SU-DHL-6 (cell line): ENCODE data around the gene COX4I1.

ENCODE experiments used
- EZH2phosphoT487 ChIP-seq: fragments of 200-600 bp; sonication (generic), shearing (Covaris generic); conservative IDR thresholded peaks from 2 replicates; pipeline ENCODE4 v1.6.1; 2018; ENCODE audit warnings: mild to moderate bottlenecking, antibody characterized with exemption, low read length, moderate library complexity, mixed read lengths
- TF ChIP-seq, protein P1 (sequence below): fragments of 200-600 bp; sonication (generic); IDR thresholded peaks from one replicate; pipeline ENCODE4 v1.5.1; 2017; ENCODE audit warnings: antibody characterized with exemption, mild to moderate bottlenecking, low read length, moderate library complexity; ENCODE audit not compliant: insufficient read depth, poor library complexity, severe bottlenecking

DNA sequence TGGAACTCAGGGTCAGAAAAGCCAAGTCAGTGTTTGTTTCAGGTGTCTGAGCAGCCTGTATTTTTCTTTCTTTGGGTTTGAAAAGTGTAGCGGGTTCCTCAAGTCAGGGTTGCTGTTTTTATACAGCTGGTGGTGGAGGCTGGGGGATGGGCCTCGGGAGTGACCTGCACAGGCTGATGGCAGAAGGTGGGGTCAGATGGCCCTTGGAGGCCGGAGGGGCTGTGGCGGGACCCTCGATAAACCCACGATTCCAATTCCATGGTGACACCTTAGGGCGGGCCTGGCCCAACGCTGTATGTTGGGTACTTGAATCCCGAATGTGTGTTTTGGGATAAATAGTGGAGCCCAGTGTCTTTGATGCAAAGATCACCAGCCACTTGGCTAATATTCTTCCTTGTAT is 28.7 kb downstream of the COX4I1 start:
- TF ChIP-seq, protein P1, sequence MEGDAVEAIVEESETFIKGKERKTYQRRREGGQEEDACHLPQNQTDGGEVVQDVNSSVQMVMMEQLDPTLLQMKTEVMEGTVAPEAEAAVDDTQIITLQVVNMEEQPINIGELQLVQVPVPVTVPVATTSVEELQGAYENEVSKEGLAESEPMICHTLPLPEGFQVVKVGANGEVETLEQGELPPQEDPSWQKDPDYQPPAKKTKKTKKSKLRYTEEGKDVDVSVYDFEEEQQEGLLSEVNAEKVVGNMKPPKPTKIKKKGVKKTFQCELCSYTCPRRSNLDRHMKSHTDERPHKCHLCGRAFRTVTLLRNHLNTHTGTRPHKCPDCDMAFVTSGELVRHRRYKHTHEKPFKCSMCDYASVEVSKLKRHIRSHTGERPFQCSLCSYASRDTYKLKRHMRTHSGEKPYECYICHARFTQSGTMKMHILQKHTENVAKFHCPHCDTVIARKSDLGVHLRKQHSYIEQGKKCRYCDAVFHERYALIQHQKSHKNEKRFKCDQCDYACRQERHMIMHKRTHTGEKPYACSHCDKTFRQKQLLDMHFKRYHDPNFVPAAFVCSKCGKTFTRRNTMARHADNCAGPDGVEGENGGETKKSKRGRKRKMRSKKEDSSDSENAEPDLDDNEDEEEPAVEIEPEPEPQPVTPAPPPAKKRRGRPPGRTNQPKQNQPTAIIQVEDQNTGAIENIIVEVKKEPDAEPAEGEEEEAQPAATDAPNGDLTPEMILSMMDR = no peak
- no peak for TF ChIP-seq EZH2phosphoT487
